Ishikawa (cell line): ENCODE results near the gene SLC24A3.

Experiments used
- CEBPB ChIP-seq: IDR thresholded peaks from 2 replicates; pipeline ENCODE4 v1.6.1; 2012
- CREB1 ChIP-seq: IDR thresholded peaks from 2 replicates; pipeline ENCODE4 v1.6.1; 2012; ENCODE audit warnings: low read depth
- EGR1 ChIP-seq: IDR thresholded peaks from 2 replicates; pipeline ENCODE4 v1.6.1; 2012
- EP300 ChIP-seq: IDR thresholded peaks from 2 replicates; pipeline ENCODE4 v1.6.1; 2012; ENCODE audit warnings: borderline replicate concordance
- FOXM1 ChIP-seq: IDR thresholded peaks from 2 replicates; pipeline ENCODE4 v1.6.1; 2012; ENCODE audit warnings: low read depth, borderline replicate concordance
- NFIC ChIP-seq: IDR thresholded peaks from 2 replicates; pipeline ENCODE4 v1.6.1; 2012
- RAD21 ChIP-seq: IDR thresholded peaks from 2 replicates; pipeline ENCODE4 v1.6.1; 2012; ENCODE audit warnings: low read depth
- REST ChIP-seq: IDR thresholded peaks from 2 replicates; pipeline ENCODE4 v1.6.1; 2012; ENCODE audit warnings: low read depth, mild to moderate bottlenecking
- TAF1 ChIP-seq: IDR thresholded peaks from 2 replicates; pipeline ENCODE4 v1.6.1; 2012; ENCODE audit warnings: low read depth, mild to moderate bottlenecking
- TCF12 ChIP-seq: IDR thresholded peaks from 2 replicates; pipeline ENCODE4 v1.6.1; 2012; ENCODE audit warnings: low read depth
- TEAD4 ChIP-seq: IDR thresholded peaks from 2 replicates; pipeline ENCODE4 v1.6.1; 2012
- USF1 ChIP-seq: IDR thresholded peaks from 2 replicates; pipeline ENCODE4 v1.6.1; 2012
- YY1 ChIP-seq: IDR thresholded peaks from 2 replicates; pipeline ENCODE4 v1.6.1; 2012; ENCODE audit warnings: low read depth
- ZBTB7A ChIP-seq: IDR thresholded peaks from 2 replicates; pipeline ENCODE4 v1.6.1; 2012; ENCODE audit warnings: low read depth
- TF ChIP-seq, protein P1 (sequence below): IDR thresholded peaks from 2 replicates; pipeline ENCODE4 v1.6.1; 2012

The SLC24A3 gene

DNA sequence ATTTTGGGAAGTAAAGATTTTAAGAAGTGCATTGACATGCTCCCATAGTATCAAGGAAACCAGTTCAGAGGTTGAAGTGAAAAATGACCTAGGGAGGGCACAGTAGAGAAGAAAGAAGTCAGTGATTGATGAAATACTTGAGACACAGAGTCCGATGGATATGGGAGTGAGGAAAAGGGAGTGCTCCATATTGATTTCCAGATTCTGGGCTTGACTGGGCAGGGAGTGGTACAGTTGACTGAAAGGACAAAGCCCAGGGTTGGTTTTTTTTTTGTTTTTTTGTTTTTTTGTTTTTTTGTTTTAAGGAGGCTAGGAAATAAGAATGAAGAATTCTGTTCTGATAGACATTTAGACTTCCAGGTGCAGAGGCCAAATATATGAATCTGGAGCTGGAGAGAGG, 458.9 kb downstream of the SLC24A3 start:
- TF ChIP-seq TCF12 (no peak), YY1 (no peak), USF1 (no peak), REST (no peak), TAF1 (no peak), FOXM1 (no peak), ZBTB7A (no peak), RAD21 (no peak), EP300 (no peak), CREB1 (no peak), EGR1 (no peak), NFIC (no peak)
- TF ChIP-seq, protein P1, sequence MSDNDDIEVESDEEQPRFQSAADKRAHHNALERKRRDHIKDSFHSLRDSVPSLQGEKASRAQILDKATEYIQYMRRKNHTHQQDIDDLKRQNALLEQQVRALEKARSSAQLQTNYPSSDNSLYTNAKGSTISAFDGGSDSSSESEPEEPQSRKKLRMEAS: no peak

DNA sequence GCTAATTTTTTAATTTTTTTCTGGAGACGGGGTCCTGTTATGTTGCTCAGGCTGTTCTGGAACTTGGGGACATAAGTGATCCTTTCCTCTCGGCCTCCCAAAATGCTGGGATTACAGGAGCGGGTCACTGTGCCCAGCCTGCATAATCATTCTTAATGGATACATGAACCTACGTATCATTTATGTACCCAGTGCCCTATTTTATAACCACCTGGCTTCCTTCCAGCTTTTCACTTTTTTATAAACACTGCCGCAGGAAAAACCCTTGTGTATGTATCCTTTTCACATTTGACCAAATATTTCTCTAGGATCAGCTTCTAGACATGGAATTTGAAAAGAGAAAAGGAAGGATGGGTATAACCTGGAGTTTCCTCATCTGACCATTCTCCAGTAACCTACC, 460.1 kb downstream of the SLC24A3 start:
- TF ChIP-seq RAD21 (no peak), TAF1 (no peak), USF1 (no peak), EGR1 (no peak), CEBPB (no peak), TEAD4 (no peak), ZBTB7A (no peak), FOXM1 (no peak), NFIC (no peak), REST (no peak), YY1 (no peak), TCF12 (no peak), CREB1 (no peak), EP300 (no peak)
- TF ChIP-seq, protein P1: no peak

DNA sequence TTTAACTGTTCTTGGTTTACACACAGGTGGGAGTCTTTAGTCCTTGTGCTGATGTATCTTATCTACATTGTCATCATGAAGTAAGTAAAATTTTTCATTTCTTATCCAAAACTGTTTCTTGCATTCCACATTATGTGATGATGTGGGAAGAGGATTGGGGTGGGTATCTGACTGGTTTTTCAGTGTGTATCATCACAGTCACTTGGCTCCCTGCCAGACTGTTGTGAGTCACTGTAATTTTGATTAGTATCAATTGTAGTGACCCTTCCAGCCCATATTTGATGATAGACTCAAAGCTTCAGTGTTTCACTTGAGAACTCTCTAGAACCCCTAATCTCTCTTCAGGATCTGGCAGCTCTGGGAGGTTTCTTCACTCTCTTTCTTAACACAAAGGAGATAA, 461.1 kb downstream of the SLC24A3 start:
- TF ChIP-seq CEBPB (no peak), RAD21 (no peak), REST (no peak), EGR1 (no peak), CREB1 (no peak), EP300 (no peak), TEAD4 (no peak), TCF12 (no peak), USF1 (no peak)

DNA sequence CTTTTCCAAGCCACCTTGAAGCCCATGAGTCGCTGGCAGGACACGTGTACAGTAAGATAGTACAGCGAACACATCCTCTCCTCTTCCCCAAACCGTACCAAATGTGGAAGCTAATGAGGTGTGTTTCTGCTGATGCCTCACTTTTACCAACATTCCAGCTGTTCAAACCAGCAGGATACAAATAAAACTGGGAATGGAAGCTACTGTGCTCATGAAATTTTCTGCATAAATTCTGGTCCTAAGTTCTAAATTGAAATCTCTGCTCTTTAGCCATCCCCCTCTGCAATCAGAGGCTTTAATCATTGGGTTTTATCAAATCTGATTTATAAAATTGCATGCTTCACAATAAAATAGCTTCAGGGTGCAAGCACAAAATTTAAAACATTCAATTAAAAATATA, 463.8 kb downstream of the SLC24A3 start:
- no peak for TF ChIP-seq CREB1
- TF ChIP-seq USF1: no peak
- TF ChIP-seq RAD21: no peak
- TF ChIP-seq TAF1: no peak
- no peak for TF ChIP-seq ZBTB7A
- no peak for TF ChIP-seq YY1
- no peak for TF ChIP-seq FOXM1
- no peak for TF ChIP-seq REST
- no peak for TF ChIP-seq TEAD4
- TF ChIP-seq TCF12: no peak
- TF ChIP-seq EGR1: no peak
